Measurements from ENCODE around the gene SAMMSON. TPM values are rescaled to one million over a fixed set of nuclear protein-coding genes. Genes with fewer than 3 reads are reported as not detected.

The SAMMSON gene
- total RNA-seq, 4 donors from 2014 or later = 0.89 TPM; not detected in 3

DNA sequence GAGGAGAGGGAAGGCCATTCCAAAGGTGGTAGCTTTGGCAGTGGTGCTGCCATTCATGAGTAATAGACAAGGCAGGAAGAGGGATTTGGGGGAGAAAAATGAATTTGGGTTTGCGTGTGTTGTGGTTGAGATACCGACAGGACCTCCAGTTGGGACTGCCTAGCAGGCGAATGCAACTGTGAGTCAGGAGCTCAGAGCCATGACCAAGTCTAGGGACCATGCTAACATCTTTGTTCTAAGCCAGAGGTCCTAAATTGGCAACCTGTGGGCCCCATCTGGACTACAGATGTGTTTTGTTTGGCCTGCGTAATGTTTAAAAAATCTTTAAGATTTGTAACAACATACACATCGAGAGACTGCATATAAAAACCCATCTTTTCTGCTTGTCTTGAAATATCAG is 61.6 kb downstream of the SAMMSON start:
- Histone ChIP-seq H3K27ac (no peak overlapping the region), H3K36me3 (no peaks in the 10 kb centered on the region), H3K27me3 (no peaks in the 10 kb centered on the region), H3K9me3 (no peaks in the 10 kb centered on the region), H3K4me3 (no peak overlapping the region), H3K4me1 (peaks cover 5% of the 10 kb centered on the region)
- 78% methylated on average over 5 of the region's 5 CpGs for whole genome bisulfite sequencing
- no peak for TF ChIP-seq EP300 (IDR thresholded peaks at IDR 0.05)
- no peak for TF ChIP-seq POLR2AphosphoS5 (IDR thresholded peaks at IDR 0.05)
- no peak for TF ChIP-seq POLR2A (IDR thresholded peaks at IDR 0.05)
- TF ChIP-seq, protein P1, sequence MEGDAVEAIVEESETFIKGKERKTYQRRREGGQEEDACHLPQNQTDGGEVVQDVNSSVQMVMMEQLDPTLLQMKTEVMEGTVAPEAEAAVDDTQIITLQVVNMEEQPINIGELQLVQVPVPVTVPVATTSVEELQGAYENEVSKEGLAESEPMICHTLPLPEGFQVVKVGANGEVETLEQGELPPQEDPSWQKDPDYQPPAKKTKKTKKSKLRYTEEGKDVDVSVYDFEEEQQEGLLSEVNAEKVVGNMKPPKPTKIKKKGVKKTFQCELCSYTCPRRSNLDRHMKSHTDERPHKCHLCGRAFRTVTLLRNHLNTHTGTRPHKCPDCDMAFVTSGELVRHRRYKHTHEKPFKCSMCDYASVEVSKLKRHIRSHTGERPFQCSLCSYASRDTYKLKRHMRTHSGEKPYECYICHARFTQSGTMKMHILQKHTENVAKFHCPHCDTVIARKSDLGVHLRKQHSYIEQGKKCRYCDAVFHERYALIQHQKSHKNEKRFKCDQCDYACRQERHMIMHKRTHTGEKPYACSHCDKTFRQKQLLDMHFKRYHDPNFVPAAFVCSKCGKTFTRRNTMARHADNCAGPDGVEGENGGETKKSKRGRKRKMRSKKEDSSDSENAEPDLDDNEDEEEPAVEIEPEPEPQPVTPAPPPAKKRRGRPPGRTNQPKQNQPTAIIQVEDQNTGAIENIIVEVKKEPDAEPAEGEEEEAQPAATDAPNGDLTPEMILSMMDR (IDR thresholded peaks at IDR 0.05) = no peak
- DNase-seq (ENCODE audit: low spot score in 2 of 2) = no peak

DNA sequence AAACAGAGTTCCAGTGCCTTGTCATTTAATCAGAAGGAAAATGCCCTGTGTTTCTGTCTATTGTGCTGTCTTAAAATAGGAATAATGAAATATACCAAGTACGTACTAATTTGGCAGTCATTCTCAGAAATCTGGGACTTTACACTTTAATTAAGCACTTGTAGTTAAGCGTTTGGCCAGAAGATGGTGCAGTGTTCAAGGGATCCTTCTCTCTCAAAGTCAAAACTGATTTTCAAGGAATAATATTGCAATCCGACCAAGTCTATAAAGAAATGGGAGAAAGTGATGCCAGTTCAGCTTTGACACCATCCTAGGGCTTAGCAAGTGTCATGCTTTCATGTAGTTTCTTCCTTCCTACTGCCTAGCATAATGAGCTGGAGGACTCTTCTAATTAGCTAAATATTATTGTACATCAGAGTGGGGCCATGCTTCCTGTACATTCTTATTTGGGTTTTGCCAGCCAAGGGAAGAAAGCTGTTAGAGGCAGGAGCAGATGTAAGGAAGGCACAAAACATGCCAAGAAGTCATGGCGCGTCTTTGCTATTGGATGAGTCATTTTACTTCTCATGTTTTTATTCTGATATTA is 64.8 kb downstream of the SAMMSON start:
- Histone ChIP-seq H3K36me3 (no peaks in the 10 kb centered on the region), H3K27ac (no peak overlapping the region), H3K9me3 (no peaks in the 10 kb centered on the region), H3K4me3 (no peak overlapping the region), H3K27me3 (no peaks in the 10 kb centered on the region), H3K4me1 (peaks cover 5% of the 10 kb centered on the region)
- DNase-seq (ENCODE audit: low spot score in 2 of 2) = no peak
- 18% methylated on average over 5 of the region's 5 CpGs for WGBS
- TF ChIP-seq EP300 (IDR thresholded peaks at IDR 0.05) (no peak), POLR2A (IDR thresholded peaks at IDR 0.05) (no peak), POLR2AphosphoS5 (IDR thresholded peaks at IDR 0.05) (no peak)
- TF ChIP-seq, protein P1 (IDR thresholded peaks at IDR 0.05) = peak; percentile 55 to 67

DNA sequence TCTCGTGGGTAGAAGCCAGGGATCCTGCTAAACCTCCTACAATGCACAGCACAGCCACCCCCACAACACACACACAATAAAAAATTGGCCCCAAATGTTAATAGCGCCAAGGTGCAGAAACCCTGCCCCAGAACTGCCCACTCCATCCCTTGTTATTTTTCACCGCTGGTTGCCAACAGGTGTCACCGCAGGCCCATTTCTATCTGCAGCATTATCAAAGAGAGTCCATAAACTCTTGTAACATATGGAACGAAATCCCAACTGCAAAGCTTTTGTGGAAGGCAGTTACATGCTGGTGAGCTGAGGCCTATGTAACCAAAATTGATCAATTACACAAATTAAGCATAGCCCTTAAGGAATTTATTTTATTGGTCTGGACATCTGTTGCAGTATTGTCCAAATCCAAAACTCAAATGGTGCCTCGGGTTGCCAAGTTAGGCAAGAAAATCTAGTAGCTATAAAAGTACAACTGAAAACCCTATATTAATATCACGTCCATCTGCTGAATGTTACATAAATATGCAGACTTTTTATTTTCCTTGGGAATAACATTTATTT is 66.2 kb downstream of the SAMMSON start:
- DNase-seq (ENCODE audit: low spot score in 2 of 2) = no peak
- Histone ChIP-seq H3K9me3 (no peaks in the 10 kb centered on the region), H3K27me3 (peaks cover under 1% of the 10 kb centered on the region), H3K4me1 (peaks cover 5% of the 10 kb centered on the region), H3K27ac (no peak overlapping the region), H3K36me3 (no peaks in the 10 kb centered on the region), H3K4me3 (no peak overlapping the region)
- TF ChIP-seq POLR2A (IDR thresholded peaks at IDR 0.05) (no peak), EP300 (IDR thresholded peaks at IDR 0.05) (no peak)
- TF ChIP-seq, protein P1 (IDR thresholded peaks at IDR 0.05) = no peak
- 76% methylated on average over 7 of the region's 7 CpGs for WGBS

DNA sequence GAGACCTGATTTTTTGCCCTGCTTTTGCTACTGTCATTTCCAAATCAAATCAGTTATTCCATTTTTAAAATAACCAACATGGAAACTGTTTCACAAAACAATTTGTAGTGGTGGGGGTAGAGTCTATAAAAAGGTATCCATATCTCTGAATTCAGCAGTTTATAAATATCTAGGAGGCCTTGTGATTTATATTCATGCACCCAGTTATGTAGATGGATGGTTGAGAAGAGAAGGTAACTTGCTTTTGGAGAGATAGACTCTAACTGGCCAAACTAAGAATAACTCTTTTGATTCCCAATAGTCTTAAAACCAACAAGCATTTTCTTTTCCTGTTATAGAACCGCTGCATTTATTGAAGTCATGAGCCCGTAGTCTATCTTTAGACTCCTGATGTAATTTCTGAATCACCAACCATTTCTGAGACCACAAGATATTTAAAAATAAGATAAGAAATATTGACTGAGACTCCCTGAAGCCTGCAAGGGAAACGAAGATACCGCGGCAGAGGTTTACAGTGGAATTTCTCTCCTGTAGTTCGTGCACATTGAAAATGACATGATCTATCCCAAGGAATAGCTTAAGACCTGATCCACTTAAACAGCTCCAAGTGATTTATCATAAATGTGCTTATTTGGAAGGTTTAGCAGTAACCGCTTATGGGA is 68.5 kb downstream of the SAMMSON start:
- no peak overlapping the region for H3K4me3 ChIP-seq
- H3K36me3 ChIP-seq = no peaks in the 10 kb centered on the region
- H3K4me1 ChIP-seq = peaks cover 5% of the 10 kb centered on the region
- TF ChIP-seq POLR2A (IDR thresholded peaks at IDR 0.05) = no peak
- TF ChIP-seq, protein P1 (IDR thresholded peaks at IDR 0.05) = no peak
- TF ChIP-seq EP300 (IDR thresholded peaks at IDR 0.05) = no peak
- TF ChIP-seq POLR2AphosphoS5 (IDR thresholded peaks at IDR 0.05) = no peak
- H3K27ac ChIP-seq = no peak overlapping the region
- DNase-seq (ENCODE audit: low spot score in 2 of 2) = no peak
- H3K9me3 ChIP-seq = no peaks in the 10 kb centered on the region
- WGBS = 86% methylated on average over 7 of the region's 7 CpGs
- peaks cover 13% of the 10 kb centered on the region for H3K27me3 ChIP-seq

DNA sequence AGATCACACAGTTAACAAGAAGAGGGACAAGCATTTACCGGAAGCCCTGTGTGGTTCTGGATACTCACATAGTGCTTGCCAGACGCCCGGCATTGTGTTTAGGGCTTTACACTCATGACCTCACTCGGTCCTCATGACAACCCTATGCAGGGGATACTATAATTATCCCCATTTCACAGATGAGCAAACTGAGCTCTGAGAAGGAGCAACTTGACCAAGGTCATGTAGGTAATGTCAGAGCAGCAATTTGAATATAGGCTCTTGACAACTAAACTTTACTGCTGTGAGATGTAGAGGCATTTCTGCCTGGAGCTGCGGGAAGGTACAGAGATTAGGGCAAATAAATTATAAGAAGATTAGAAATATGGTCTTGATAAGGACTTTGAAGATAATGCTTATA is 70.0 kb downstream of the SAMMSON start:
- WGBS = 96% methylated on average over 5 of the region's 5 CpGs
- TF ChIP-seq POLR2A (IDR thresholded peaks at IDR 0.05) (no peak), EP300 (IDR thresholded peaks at IDR 0.05) (no peak), POLR2AphosphoS5 (IDR thresholded peaks at IDR 0.05) (no peak)
- TF ChIP-seq, protein P1 (IDR thresholded peaks at IDR 0.05) = no peak
- H3K9me3 ChIP-seq = no peaks in the 10 kb centered on the region
- H3K4me3 ChIP-seq = no peak overlapping the region
- no peak overlapping the region for H3K27ac ChIP-seq
- H3K27me3 ChIP-seq = peaks cover 16% of the 10 kb centered on the region
- DNase-seq (ENCODE audit: low spot score in 2 of 2) = no peak
- no peaks in the 10 kb centered on the region for H3K4me1 ChIP-seq
- H3K36me3 ChIP-seq = no peaks in the 10 kb centered on the region
